Activated CD8-positive, alpha-beta memory T cell treated with anti-CD3 and anti-CD28 coated beads, Interleukin-2, amount 50 U/mL, for 48 hours (primary cell): ENCODE results near the gene MED31.
"Not testable (repeated sequence)": the region's sequence is repeated elsewhere in the genome, so short reads cannot be mapped to it uniquely, and the experiment has no call there.

Experiments used
- DNase-seq: peaks from one replicate; pipeline ENCODE4 v3.0.0-alpha.2; 2020

Gene MED31

GRCh38 chr17:6676802-6677157 lies 25.4 kb upstream of the MED31 start:
- no peak for DNase-seq

GRCh38 chr17:6675201-6675825 lies 23.9 kb upstream of the MED31 start:
- DNase-seq = no peak

- no peak for DNase-seq
Measured at GRCh38 chr17:6674586-6674985, 23.2 kb upstream of the MED31 start.

GRCh38 chr17:6671431-6671830 lies 20.0 kb upstream of the MED31 start:
- no peak for DNase-seq

- no peak for DNase-seq
Measured at GRCh38 chr17:6670999-6671398, 19.6 kb upstream of the MED31 start.

- no peak for DNase-seq
Measured at GRCh38 chr17:6670571-6670970, 19.2 kb upstream of the MED31 start.

GRCh38 chr17:6669479-6670212 lies 18.2 kb upstream of the MED31 start:
- DNase-seq = no peak

- DNase-seq = no peak
Measured at GRCh38 chr17:6668727-6669425, 17.5 kb upstream of the MED31 start.

GRCh38 chr17:6668219-6668618 lies 16.8 kb upstream of the MED31 start:
- DNase-seq = no peak

GRCh38 chr17:6667516-6667915 lies 16.1 kb upstream of the MED31 start:
- no peak for DNase-seq

- DNase-seq = no peak
Measured at GRCh38 chr17:6666557-6666956, 15.2 kb upstream of the MED31 start.

GRCh38 chr17:6666077-6666521 lies 14.7 kb upstream of the MED31 start:
- peak; percentile 66 for DNase-seq

- DNase-seq = not testable (repeated sequence)
Measured at GRCh38 chr17:6663200-6663599, 11.8 kb upstream of the MED31 start.

GRCh38 chr17:6661464-6661848 lies 10.1 kb upstream of the MED31 start:
- DNase-seq = no peak

GRCh38 chr17:6660805-6661463 lies 9.5 kb upstream of the MED31 start:
- no peak for DNase-seq

GRCh38 chr17:6660101-6660500 lies 8.7 kb upstream of the MED31 start:
- no peak for DNase-seq

GRCh38 chr17:6658411-6658810 lies 7.0 kb upstream of the MED31 start:
- not testable (repeated sequence) for DNase-seq

- DNase-seq = no peak
Measured at GRCh38 chr17:6657633-6658287, 6.4 kb upstream of the MED31 start.

GRCh38 chr17:6656797-6657632 lies 5.6 kb upstream of the MED31 start:
- peak; percentile 75 for DNase-seq

- not testable (repeated sequence) for DNase-seq
Measured at GRCh38 chr17:6655732-6656361, 4.4 kb upstream of the MED31 start.
